Anterior cingulate cortex (tissue), 58 donors: ENCODE measurements around the gene KDM4B.

Source experiments
- DNase-seq, 58 donors: peaks; one replicate each; lab custom pipeline; 2025; lab: John Stamatoyannopoulos, UW

The KDM4B gene

GRCh38 chr19:4983346-4984105 lies 14.6 kb downstream of the KDM4B start:
- DNase-seq, result no peak

GRCh38 chr19:4984106-4984380 lies 15.1 kb downstream of the KDM4B start:
- DNase-seq, result no peak

- DNase-seq, result no peak
Measured at GRCh38 chr19:4984438-4984990, 15.6 kb downstream of the KDM4B start.

GRCh38 chr19:4985551-4985991 lies 16.7 kb downstream of the KDM4B start:
- DNase-seq, result peak in 2 of 58 donors; percentile 23 to 40

- DNase-seq, result no peak
Measured at GRCh38 chr19:4986056-4986455, 17.1 kb downstream of the KDM4B start.

GRCh38 chr19:4986471-4986891 lies 17.6 kb downstream of the KDM4B start:
- DNase-seq, result no peak

- DNase-seq, result no peak
Measured at GRCh38 chr19:4987256-4987655, 18.3 kb downstream of the KDM4B start.

- no peak for DNase-seq
Measured at GRCh38 chr19:4987692-4988370, 18.9 kb downstream of the KDM4B start.

- DNase-seq, result peak in 13 of 58 donors; percentile 15 to 60 (median 34)
Measured at GRCh38 chr19:4988770-4989251, 19.9 kb downstream of the KDM4B start.

- no peak for DNase-seq
Measured at GRCh38 chr19:4990306-4990705, 21.4 kb downstream of the KDM4B start.

GRCh38 chr19:4991538-4991937 lies 22.6 kb downstream of the KDM4B start:
- no peak for DNase-seq

- no peak for DNase-seq
Measured at GRCh38 chr19:4991996-4992698, 23.2 kb downstream of the KDM4B start.

- DNase-seq, result no peak
Measured at GRCh38 chr19:4993683-4994082, 24.8 kb downstream of the KDM4B start.

GRCh38 chr19:4996701-4997100 lies 27.8 kb downstream of the KDM4B start:
- no peak for DNase-seq

GRCh38 chr19:4997297-4997696 lies 28.4 kb downstream of the KDM4B start:
- DNase-seq, result no peak

- no peak for DNase-seq
Measured at GRCh38 chr19:5000120-5000611, 31.3 kb downstream of the KDM4B start.

- peak in 4 of 58 donors; percentile 6 to 21 (median 14) for DNase-seq
Measured at GRCh38 chr19:5001615-5002014, 32.7 kb downstream of the KDM4B start.

- DNase-seq, result no peak
Measured at GRCh38 chr19:5002143-5002542, 33.2 kb downstream of the KDM4B start.

GRCh38 chr19:5003781-5004180 lies 34.9 kb downstream of the KDM4B start:
- DNase-seq, result no peak

GRCh38 chr19:5005096-5005495 lies 36.2 kb downstream of the KDM4B start:
- no peak for DNase-seq

GRCh38 chr19:5006201-5006600 lies 37.3 kb downstream of the KDM4B start:
- no peak for DNase-seq
